ENCODE measurements around the gene BFSP1.

DNA sequence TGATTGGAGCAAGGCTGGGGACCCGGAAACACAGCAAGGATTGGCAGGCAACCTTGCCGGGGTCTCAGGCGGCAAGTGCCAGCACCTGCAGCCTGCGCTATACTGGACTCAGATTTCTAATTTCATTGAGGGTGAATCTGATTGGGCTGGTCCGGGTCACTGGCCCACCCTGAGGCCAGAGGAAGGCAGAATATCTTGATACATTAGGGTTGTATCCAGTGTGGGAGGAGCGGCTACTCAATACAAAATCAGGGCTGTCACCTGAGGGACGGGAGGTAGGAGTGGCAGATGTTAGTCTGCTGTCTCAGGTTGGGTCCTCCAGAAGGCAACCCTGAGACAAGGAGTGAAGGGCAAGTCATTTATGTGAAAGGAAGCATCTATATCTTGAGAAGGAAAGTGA lies 40.7 kb downstream of the BFSP1 start:
- TF ChIP-seq, protein P1, sequence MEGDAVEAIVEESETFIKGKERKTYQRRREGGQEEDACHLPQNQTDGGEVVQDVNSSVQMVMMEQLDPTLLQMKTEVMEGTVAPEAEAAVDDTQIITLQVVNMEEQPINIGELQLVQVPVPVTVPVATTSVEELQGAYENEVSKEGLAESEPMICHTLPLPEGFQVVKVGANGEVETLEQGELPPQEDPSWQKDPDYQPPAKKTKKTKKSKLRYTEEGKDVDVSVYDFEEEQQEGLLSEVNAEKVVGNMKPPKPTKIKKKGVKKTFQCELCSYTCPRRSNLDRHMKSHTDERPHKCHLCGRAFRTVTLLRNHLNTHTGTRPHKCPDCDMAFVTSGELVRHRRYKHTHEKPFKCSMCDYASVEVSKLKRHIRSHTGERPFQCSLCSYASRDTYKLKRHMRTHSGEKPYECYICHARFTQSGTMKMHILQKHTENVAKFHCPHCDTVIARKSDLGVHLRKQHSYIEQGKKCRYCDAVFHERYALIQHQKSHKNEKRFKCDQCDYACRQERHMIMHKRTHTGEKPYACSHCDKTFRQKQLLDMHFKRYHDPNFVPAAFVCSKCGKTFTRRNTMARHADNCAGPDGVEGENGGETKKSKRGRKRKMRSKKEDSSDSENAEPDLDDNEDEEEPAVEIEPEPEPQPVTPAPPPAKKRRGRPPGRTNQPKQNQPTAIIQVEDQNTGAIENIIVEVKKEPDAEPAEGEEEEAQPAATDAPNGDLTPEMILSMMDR (conservative IDR thresholded peaks at IDR 0.05; ENCODE audit: low read depth in 2 of 2) = no peak
- TF ChIP-seq EZH2 (IDR thresholded peaks at IDR 0.05; ENCODE audit: low read depth, unreplicated experiment) (no peak), POLR2AphosphoS5 (IDR thresholded peaks at IDR 0.05; ENCODE audit: low read depth) (no peak), EZH2phosphoT487 (IDR thresholded peaks at IDR 0.05; ENCODE audit: unreplicated experiment) (no peak), CREB1 (CRISPR knock-in tag; IDR thresholded peaks at IDR 0.05; ENCODE audit: low read depth) (no peak), STAT1 (IDR thresholded peaks at IDR 0.05; ENCODE audit: unreplicated experiment) (no peak), ZNF114 (CRISPR knock-in tag; IDR thresholded peaks at IDR 0.05) (no peak), JUNB (IDR thresholded peaks at IDR 0.05; ENCODE audit: unreplicated experiment) (no peak), NANOG (IDR thresholded peaks at IDR 0.05; ENCODE audit: borderline replicate concordance) (no peak), ZNF331 (CRISPR knock-in tag; IDR thresholded peaks at IDR 0.05; ENCODE audit: low read depth) (no peak)
- TF ChIP-seq, protein P2, sequence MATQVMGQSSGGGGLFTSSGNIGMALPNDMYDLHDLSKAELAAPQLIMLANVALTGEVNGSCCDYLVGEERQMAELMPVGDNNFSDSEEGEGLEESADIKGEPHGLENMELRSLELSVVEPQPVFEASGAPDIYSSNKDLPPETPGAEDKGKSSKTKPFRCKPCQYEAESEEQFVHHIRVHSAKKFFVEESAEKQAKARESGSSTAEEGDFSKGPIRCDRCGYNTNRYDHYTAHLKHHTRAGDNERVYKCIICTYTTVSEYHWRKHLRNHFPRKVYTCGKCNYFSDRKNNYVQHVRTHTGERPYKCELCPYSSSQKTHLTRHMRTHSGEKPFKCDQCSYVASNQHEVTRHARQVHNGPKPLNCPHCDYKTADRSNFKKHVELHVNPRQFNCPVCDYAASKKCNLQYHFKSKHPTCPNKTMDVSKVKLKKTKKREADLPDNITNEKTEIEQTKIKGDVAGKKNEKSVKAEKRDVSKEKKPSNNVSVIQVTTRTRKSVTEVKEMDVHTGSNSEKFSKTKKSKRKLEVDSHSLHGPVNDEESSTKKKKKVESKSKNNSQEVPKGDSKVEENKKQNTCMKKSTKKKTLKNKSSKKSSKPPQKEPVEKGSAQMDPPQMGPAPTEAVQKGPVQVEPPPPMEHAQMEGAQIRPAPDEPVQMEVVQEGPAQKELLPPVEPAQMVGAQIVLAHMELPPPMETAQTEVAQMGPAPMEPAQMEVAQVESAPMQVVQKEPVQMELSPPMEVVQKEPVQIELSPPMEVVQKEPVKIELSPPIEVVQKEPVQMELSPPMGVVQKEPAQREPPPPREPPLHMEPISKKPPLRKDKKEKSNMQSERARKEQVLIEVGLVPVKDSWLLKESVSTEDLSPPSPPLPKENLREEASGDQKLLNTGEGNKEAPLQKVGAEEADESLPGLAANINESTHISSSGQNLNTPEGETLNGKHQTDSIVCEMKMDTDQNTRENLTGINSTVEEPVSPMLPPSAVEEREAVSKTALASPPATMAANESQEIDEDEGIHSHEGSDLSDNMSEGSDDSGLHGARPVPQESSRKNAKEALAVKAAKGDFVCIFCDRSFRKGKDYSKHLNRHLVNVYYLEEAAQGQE (IDR thresholded peaks at IDR 0.05; ENCODE audit: unreplicated experiment) = no peak
- TF ChIP-seq, protein P3, sequence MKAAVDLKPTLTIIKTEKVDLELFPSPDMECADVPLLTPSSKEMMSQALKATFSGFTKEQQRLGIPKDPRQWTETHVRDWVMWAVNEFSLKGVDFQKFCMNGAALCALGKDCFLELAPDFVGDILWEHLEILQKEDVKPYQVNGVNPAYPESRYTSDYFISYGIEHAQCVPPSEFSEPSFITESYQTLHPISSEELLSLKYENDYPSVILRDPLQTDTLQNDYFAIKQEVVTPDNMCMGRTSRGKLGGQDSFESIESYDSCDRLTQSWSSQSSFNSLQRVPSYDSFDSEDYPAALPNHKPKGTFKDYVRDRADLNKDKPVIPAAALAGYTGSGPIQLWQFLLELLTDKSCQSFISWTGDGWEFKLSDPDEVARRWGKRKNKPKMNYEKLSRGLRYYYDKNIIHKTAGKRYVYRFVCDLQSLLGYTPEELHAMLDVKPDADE (IDR thresholded peaks at IDR 0.05) = no peak
- TF ChIP-seq, protein P4, sequence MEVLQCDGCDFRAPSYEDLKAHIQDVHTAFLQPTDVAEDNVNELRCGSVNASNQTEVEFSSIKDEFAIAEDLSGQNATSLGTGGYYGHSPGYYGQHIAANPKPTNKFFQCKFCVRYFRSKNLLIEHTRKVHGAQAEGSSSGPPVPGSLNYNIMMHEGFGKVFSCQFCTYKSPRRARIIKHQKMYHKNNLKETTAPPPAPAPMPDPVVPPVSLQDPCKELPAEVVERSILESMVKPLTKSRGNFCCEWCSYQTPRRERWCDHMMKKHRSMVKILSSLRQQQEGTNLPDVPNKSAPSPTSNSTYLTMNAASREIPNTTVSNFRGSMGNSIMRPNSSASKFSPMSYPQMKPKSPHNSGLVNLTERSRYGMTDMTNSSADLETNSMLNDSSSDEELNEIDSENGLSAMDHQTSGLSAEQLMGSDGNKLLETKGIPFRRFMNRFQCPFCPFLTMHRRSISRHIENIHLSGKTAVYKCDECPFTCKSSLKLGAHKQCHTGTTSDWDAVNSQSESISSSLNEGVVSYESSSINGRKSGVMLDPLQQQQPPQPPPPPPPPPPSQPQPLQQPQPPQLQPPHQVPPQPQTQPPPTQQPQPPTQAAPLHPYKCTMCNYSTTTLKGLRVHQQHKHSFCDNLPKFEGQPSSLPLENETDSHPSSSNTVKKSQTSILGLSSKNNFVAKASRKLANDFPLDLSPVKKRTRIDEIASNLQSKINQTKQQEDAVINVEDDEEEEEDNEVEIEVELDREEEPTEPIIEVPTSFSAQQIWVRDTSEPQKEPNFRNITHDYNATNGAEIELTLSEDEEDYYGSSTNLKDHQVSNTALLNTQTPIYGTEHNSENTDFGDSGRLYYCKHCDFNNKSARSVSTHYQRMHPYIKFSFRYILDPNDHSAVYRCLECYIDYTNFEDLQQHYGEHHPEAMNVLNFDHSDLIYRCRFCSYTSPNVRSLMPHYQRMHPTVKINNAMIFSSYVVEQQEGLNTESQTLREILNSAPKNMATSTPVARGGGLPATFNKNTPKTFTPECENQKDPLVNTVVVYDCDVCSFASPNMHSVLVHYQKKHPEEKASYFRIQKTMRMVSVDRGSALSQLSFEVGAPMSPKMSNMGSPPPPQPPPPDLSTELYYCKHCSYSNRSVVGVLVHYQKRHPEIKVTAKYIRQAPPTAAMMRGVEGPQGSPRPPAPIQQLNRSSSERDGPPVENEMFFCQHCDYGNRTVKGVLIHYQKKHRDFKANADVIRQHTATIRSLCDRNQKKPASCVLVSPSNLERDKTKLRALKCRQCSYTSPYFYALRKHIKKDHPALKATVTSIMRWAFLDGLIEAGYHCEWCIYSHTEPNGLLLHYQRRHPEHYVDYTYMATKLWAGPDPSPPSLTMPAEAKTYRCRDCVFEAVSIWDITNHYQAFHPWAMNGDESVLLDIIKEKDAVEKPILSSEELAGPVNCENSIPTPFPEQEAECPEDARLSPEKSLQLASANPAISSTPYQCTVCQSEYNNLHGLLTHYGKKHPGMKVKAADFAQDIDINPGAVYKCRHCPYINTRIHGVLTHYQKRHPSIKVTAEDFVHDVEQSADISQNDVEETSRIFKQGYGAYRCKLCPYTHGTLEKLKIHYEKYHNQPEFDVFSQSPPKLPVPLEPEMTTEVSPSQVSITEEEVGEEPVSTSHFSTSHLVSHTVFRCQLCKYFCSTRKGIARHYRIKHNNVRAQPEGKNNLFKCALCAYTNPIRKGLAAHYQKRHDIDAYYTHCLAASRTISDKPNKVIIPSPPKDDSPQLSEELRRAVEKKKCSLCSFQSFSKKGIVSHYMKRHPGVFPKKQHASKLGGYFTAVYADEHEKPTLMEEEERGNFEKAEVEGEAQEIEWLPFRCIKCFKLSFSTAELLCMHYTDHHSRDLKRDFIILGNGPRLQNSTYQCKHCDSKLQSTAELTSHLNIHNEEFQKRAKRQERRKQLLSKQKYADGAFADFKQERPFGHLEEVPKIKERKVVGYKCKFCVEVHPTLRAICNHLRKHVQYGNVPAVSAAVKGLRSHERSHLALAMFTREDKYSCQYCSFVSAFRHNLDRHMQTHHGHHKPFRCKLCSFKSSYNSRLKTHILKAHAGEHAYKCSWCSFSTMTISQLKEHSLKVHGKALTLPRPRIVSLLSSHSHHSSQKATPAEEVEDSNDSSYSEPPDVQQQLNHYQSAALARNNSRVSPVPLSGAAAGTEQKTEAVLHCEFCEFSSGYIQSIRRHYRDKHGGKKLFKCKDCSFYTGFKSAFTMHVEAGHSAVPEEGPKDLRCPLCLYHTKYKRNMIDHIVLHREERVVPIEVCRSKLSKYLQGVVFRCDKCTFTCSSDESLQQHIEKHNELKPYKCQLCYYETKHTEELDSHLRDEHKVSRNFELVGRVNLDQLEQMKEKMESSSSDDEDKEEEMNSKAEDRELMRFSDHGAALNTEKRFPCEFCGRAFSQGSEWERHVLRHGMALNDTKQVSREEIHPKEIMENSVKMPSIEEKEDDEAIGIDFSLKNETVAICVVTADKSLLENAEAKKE (CRISPR knock-in tag; IDR thresholded peaks at IDR 0.05) = no peak
